Measurements from ENCODE around the gene EVC.

DNA sequence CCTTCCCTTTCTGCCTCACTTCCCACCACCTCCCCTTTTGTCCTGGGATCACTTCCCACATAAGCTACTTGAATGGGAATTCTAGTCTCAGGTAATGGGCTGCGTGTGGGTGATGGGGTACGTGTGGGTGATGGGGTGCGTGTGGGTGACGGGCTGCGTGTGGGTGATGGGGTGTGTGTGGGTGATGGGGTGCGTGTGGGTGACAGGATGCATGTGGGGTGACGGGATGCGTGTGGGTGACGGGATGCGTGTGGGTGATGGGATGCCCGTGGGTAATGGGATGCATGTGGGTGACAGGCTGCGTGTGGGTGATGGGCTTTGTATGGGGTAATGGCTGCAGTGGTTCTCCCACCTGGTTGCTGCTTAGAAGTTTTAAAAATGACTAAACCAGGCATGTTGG lies 46.2 kb upstream of the EVC start:
- no peak for TF ChIP-seq YY1 (IDR thresholded peaks at IDR 0.05; ENCODE audit: low read depth)
- TF ChIP-seq, protein P1, sequence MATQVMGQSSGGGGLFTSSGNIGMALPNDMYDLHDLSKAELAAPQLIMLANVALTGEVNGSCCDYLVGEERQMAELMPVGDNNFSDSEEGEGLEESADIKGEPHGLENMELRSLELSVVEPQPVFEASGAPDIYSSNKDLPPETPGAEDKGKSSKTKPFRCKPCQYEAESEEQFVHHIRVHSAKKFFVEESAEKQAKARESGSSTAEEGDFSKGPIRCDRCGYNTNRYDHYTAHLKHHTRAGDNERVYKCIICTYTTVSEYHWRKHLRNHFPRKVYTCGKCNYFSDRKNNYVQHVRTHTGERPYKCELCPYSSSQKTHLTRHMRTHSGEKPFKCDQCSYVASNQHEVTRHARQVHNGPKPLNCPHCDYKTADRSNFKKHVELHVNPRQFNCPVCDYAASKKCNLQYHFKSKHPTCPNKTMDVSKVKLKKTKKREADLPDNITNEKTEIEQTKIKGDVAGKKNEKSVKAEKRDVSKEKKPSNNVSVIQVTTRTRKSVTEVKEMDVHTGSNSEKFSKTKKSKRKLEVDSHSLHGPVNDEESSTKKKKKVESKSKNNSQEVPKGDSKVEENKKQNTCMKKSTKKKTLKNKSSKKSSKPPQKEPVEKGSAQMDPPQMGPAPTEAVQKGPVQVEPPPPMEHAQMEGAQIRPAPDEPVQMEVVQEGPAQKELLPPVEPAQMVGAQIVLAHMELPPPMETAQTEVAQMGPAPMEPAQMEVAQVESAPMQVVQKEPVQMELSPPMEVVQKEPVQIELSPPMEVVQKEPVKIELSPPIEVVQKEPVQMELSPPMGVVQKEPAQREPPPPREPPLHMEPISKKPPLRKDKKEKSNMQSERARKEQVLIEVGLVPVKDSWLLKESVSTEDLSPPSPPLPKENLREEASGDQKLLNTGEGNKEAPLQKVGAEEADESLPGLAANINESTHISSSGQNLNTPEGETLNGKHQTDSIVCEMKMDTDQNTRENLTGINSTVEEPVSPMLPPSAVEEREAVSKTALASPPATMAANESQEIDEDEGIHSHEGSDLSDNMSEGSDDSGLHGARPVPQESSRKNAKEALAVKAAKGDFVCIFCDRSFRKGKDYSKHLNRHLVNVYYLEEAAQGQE (IDR thresholded peaks at IDR 0.05; ENCODE audit: low read depth), result no peak
- TF ChIP-seq ZBTB7A (IDR thresholded peaks at IDR 0.05; ENCODE audit: low read depth), result no peak
- TF ChIP-seq RAD21 (IDR thresholded peaks at IDR 0.05; ENCODE audit: low read depth), result no peak
- TF ChIP-seq CEBPB (IDR thresholded peaks at IDR 0.05), result no peak
- TF ChIP-seq FOXM1 (IDR thresholded peaks at IDR 0.05; ENCODE audit: borderline replicate concordance, low read depth), result no peak
- TF ChIP-seq EP300 (IDR thresholded peaks at IDR 0.05; ENCODE audit: borderline replicate concordance), result no peak
- TF ChIP-seq CREB1 (IDR thresholded peaks at IDR 0.05; ENCODE audit: low read depth), result no peak
- TF ChIP-seq EGR1 (IDR thresholded peaks at IDR 0.05), result no peak
- no peak for TF ChIP-seq TAF1 (IDR thresholded peaks at IDR 0.05; ENCODE audit: low read depth)
